Endothelial cell of hepatic sinusoid (primary cell): ENCODE measurements around the gene ARHGDIG.
"Not testable (repeated sequence)": the region's sequence is repeated elsewhere in the genome, so short reads cannot be mapped to it uniquely, and the experiment has no call there.

Experiments used
- in situ Hi-C: cut with HindIII; loops from 2 replicates; pipeline ENCODE4 v1.10.0; 2017; ENCODE audit warnings: low sequenced_read_pairs

The ARHGDIG gene

GRCh38 chr16:263182-263774 lies 17.1 kb upstream of the ARHGDIG start:
- in situ Hi-C loops = no loop called here

- in situ Hi-C loops = no loop called here
Measured at GRCh38 chr16:263944-264343, 16.4 kb upstream of the ARHGDIG start.

DNA sequence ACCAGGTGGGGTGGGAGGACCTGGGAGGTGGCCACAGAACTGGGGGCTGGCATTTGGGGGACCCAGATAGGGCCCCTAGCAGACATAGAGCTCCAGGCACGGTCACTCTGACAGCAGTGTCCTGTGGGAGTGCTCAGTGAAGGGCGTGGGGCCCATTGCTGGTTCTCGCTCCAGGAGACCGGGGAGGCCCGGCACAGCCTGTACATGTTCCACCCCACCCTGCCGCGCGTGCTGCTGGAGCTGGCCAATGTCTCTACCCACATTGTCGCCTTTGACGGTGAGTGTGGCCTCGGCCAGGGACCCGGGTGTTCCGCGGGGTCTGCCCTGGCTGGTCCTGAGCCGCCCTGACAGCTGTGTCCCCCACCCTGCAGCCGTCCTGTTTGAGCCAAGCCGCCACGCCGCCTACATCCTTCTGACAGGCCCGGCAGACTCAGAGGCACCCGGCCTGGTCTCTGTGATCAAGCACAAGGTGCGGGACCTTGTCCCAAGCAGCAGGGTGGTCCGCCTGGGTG lies 15.9 kb upstream of the ARHGDIG start:
- in situ Hi-C loops = no loop called here

- in situ Hi-C loops = no loop called here
Measured at GRCh38 chr16:265002-265529, 15.3 kb upstream of the ARHGDIG start.

- in situ Hi-C loops = no loop called here
Measured at GRCh38 chr16:265711-266110, 14.7 kb upstream of the ARHGDIG start.

- in situ Hi-C loops = no loop called here
Measured at GRCh38 chr16:266258-267164, 13.9 kb upstream of the ARHGDIG start.

GRCh38 chr16:267562-267961 lies 12.8 kb upstream of the ARHGDIG start:
- in situ Hi-C loops = not testable (repeated sequence)

DNA sequence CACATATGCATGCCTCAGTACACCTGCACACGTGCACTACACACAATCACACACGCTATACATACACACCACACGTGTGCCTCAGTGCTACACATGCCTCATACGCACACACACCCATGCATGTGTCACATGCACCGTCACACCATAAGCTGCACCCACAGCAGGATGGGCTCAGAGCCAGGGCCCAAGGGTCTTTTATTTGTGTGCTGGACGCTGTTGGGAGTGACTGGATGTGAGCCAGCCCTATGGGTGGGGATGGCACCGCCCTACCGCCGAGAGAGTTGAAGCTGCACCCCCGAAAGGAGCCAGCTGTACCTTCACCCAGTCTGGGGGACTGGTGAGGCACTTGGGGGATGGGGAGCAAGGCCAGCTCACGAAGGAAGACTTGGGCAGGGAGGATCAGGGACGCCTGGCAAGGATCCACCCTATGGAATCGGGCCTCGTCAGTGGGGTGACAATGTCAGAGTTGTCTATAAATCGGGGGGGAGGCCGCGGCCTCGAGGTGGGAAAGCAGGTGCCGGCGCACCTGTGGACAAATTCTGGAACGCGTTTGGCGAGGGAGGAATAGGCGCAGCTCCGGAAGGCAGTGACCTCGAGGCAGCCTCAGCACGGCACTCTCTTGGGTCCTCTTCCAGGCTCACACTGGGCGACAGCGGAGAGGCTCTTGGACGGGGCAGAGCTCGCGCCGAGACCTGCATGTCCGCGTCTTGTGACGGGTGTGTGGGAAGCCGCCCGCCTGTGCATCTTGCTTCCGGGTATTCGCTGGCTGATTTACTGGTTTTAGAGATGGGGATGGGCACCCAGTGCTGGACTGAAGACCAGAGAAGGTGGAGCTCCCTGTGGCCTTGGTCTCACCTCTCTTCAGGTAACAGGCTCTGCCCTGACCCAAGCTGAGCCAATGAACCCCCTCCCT lies 12.0 kb upstream of the ARHGDIG start:
- in situ Hi-C loops = no loop called here

DNA sequence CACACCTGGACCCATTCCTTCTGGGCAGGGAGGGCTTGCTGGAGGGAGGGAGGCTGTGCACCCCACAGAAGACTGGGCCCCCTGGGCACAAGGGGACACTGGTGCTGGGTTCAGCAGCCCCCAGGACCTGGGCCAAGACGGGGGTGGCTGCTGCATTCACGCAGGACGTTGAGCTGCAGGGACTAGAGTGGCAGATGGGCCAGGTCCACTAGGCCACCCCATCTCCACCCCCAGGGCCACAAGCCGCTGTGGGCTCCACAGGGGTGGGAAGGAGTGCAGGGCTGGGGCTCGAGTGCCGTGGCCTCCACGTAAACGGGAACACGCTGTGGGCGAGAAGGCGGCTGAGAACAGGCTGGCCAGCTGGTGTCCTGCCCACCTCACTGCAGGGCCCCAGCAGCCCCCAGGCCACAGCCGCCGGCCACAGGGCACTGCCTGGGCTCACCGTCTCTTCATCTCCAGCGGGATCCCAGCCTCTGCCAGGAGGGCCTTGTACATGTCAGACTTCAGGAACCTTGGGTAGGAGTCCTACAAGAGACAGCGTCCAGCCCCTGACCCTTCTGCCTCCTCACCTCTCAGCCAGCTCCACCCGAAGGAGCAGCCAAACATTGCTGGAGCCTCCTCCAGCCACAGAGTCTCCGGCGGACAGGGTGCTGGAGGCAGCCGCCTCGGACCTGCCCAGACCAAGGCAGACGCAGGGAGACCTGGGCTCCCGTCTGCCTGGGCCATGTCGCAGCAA lies 11.2 kb upstream of the ARHGDIG start:
- in situ Hi-C loops = no loop called here

DNA sequence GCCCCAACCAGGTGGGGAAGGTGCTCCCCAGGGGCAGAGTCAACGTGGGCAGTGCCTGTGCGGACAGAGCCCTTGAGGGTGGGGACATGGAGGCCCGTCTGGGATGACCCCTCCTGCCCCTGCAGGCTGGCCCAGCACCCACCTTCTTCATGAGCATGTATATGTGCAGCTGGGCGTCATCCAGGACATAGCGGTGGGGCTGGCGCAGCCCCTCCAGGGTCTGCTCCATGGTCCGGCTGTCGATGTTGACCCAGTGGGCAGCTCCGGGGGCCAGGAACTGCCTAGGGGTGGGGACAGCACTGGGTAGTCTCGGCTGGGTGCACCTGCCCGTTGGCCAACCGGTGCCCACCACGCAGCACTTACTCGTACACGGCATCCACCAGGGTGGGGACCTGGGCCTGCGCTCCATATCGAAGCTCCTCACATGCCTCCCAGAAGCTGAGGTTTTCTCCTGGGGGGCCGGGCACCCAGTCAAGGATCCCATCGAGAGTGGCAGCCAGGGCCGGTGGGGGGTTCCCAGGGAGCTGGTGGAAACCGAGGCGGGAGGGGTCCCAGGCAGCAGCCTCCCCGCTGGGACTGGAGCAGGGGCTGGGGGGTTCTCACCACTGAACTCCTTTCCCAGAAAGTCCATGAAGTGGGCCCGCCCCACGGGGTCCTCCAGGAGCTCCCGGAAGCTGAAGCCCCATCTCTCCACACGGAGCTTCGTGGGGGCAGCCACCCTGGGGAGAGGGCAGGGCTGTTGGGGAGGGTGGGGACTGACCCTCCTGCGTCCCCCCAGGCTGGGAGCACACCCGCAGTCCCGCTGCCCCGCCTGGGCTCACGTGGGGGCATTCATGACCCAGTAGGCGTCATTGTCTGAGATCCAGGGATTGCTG lies 9.8 kb upstream of the ARHGDIG start:
- in situ Hi-C loops = no loop called here

- in situ Hi-C loops = no loop called here
Measured at GRCh38 chr16:272633-273546, 7.5 kb upstream of the ARHGDIG start.

DNA sequence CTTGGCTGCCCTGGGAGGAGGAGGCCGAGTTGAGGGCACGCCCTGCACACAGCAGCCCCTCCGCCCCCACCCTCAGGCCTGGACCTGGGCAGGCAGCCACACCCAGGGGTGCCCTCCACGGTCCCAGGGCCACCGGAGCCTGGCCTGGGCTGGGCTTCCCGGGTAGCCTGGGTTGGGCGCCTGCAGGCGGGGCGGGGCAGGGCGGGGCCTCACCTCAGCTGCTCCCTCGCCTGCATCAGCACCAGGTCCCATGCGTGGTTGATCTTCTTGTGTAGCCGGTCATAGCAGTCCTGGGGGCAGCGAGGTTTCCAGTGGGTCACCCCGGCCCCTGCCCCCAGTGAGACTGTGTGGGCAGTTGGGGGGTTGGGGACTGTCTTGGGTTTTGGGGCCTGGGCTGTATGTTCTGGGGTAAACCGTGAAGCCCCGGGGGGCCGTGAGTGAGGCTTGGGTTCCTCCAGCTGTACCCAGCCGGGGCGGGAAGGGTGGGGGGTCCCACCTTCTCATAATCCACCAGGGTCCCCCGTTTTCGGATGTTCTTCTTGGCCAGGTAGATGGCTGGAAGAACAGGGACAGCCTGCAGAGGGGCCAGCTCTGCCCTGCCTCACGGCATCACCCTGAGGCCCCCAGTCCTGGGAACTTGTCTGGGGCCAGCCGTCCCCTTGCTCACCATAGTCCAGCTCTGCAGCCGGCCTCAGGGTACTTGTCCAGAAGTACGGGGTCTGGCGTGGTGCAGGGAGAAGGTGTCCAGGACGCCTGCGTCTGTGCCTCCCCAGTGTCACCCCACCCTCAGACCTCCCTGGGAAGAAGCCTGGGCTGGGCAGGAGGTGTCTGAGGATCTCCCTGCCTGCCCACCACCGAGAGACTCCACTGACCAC lies 6.6 kb upstream of the ARHGDIG start:
- in situ Hi-C loops = no loop called here

- in situ Hi-C loops = no loop called here
Measured at GRCh38 chr16:275041-275641, 5.2 kb upstream of the ARHGDIG start.

DNA sequence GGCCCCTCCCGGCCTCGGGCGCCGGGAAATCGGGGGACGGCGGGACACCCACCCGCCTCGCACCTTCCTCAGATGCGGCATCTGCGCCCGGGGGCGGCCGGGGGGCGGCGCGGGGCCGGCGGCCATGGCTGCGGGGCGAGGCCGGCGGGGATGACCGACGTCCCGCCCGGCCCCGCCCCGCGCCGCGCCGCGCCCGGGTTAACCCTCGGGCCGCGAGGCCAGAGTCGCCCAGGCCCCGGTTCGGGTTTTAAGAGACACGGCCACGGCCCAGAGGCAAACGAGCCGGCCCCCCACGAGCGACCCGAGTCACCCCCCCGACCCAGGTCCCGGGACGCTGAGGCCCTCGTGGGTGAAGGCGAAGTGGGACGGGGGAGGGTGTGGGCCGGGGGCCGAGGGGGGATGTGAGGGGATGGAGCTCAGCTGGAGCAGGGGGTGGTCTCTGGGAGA lies 4.6 kb upstream of the ARHGDIG start, which contains the start of gene RGS11:
Gene RGS11 (minus strand): TSS at position 159 of the 447 bp plus-strand sequence. CDS start 33 bp downstream, at position 126.
- in situ Hi-C loops = no loop called here

DNA sequence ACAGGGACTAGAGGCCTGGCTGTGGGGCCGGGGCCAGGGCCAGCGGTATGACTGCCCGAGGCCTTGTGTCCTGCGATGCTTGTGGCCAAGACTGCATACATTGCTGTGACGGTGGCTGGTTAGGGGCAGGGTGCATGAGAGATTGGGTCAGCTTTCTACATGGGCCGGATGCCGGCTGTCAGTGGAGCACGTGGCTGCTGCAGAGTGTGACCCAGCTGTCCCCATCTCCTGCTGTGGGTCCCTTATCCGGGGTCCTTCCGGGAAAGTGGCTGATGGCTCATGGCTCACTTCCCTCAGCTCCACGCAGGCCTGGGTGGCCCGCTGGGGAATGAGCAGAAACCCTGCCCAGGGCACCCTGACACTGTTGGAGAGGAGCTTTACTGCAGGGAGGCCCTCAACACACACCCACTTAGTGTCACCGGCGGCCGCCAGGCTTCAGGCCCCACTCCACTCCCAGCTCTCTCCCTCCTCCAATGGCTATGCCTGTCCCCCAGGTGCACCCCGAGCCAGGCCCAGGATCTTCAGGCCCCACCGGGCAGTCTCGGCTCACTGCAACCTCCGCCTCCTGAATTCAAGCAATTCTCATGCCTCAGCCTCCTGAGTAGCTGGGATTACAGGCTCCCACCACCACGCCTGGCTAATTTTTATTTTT lies 3.8 kb upstream of the ARHGDIG start:
- in situ Hi-C loops = no loop called here

DNA sequence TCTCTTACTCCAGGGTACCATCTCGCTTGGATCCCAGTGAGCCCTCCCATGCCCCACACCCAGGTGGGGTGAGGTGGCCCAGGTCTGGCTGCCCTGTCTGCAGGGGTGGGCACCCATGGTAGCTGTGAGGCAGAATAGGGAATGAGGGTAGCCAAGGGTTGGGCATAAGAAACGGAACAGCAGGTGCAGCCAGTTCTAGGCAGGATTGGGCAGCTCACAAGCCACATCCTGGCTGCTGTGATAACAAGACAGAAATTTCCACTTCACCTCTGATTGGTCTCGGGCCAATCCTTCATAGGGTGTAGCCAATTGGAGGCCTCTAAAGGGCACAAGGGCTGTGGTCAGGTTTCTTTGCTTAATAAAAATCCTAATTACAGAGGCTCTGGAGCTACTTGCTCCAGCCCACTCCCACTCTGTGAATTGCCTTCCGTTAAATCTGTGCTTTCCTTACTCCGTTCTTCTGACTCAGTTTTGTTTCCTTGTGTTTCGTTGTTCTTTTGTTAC lies 1.5 kb upstream of the ARHGDIG start:
- in situ Hi-C loops = no loop called here
